ENCODE data around the gene TSEN54.

TSEN54 gene

DNA sequence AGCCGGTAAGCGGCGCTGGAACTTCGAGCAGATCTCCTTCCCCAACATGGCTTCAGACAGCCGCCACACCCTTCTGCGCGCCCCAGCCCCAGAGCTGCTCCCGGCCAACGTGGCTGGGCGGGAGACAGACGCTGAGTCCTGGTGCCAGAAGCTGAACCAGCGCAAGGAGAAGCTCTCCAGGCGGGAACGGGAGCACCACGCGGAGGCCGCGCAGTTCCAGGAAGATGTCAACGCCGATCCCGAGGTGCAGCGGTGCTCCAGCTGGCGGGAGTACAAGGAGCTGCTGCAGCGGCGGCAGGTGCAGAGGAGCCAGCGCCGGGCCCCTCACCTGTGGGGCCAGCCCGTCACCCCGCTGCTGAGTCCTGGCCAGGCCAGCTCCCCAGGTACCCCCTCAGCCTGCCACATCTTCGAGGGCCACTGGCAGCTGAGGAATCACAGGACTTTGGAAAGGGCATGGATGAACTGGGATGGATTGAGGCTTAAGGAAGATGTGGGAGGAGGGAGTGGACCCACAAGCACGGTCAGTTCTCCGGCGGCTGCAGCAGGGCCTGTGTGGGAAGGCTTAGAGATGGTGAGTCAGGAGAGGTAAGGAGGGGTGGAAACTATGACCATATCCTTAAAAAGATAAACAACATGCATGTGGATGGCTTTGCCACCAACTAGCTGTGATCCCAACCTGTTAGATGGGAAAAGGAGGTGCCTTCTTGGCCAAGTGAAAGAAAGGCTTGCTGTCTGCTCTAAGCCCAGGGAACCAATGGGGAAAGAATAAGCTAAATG lies 5.8 kb downstream of the TSEN54 start:
- DNase-seq, result no peak

DNA sequence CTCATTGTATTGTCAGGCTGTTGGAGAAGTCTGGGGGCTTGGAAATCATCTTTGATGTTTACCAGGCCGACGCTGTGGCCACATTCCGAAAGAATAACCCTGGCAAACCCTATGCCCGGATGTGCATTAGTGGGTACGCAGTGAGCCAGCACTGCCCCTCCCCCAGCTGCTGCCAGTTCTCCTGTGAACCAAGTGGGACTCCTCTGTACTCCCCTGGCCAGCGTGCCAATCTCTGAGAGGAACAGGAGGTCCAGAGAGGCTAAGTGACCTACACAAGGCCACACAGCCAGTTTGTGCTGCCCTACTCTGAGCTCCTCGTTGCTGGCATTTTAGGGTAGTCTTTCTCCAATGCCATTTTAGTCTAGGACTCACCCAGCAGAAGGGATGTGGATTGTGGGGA lies 7.3 kb downstream of the TSEN54 start:
- no peak for DNase-seq

DNA sequence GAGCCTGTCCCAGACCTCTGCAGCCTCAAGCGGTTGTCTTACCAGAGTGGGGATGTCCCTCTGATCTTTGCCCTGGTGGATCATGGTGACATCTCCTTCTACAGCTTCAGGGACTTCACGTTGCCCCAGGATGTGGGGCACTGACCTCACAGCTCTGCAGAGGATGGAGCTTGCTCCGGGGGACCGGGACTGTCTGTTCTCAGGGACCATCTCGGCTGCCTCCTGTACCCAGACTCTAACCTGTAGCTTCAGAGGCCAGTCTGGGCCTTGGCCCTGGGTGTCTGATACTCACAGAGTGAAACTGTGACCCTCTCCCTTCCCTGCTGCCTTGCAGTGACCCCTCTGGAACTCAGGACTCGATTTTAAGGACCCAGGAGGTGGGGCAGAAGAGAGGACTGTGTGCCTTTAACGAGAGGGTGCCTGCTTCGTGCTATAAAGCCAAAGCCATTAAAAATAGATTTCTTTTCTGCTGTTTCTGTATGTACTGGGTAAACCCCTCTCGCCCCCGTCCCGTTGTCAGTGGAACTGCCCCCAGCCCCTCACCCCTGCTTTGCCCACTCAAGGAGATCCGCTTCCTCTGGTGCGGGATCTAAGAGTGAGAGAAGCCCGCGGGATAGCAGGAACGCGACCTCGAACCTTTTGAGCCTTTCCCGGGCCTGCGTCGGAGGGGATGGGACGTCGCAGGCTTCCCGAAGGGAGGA lies 8.1 kb downstream of the TSEN54 start:
- DNase-seq, result no peak

DNA sequence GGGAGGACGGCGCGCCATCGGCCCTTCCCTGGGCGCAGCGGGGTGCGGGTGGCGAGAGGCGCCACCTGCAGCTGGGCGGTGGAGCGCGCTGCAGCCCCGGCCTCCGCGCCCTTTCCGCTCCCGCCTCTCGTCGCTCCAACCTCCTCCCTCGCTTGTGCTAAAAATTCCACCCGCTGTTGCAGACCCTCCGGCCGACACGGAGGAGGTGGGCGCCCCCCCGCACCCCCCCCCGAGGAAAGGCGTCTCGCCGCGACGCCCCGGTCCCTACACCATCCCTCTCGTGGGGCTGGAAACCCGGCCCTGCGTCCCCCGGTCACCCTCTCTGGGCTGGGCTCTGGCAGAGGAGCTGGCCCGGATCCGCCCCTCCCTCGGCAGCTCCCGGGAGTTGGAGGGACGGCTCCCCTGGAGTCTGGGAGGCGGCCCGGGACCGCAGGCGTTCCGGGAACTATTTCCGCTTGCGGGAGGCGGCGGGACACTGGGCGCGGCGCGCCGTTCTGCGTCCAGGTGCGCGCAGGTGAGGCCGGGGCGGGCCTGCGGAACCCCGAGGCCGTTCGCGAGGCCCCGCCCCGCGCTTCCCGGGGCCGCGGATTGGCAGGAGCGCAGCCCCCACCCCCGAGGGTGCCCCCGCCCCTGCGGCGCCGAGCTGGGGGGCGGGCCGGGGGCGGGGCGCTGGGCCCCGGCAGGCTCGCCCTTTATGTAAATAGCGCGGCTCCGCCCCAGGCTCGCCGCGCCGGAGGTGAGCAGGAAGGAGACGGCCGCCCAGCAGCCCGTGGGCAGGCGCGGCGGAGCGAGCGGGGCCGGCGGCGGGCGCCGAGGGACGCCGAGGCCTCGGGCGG lies 8.9 kb downstream of the TSEN54 start, which contains the start of gene LLGL2:
TSS of gene LLGL2 (plus strand) at position 728 of the 836 bp plus-strand sequence. CDS start 17,730 bp downstream, outside the sequence.
- DNase-seq, result peak; percentile 28 to 86 (median 60)

DNA sequence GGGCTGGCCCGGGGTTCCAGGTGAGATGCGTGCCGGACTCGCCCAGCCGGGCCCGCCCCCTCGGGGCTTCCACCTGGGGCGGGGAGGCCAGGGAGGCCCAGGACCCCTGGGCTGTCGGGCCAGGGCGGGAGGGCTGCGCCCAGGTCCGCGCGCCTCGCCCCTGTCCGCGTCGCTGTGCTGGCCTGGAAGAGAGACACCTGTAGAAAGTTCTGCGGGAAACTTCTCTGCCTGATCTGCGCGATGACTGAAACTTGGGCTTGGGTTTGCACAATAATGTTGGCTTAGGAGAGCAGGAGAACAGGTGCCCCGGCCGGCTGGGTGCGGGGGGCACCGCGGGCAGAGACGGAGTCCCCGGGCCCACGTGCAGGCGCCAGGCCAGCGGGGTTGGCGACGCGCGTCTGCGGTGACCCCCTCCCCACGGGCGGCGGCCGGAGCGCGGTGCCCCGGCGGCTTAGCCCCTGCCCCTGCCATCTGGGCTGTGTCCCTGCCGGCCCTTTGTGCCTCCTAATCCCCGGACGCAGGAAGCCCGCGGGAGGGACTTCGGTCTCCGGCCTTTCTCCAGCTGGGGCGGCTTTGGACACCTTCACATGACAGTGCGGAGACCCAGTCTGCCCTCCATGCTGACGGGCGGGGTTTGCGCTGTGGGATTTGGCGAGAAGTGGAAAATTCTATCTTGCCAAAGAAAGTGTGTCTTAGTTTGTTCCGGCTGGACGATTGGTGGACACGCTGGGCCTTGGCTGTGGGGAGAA lies 9.7 kb downstream of the TSEN54 start:
- no peak for DNase-seq

DNA sequence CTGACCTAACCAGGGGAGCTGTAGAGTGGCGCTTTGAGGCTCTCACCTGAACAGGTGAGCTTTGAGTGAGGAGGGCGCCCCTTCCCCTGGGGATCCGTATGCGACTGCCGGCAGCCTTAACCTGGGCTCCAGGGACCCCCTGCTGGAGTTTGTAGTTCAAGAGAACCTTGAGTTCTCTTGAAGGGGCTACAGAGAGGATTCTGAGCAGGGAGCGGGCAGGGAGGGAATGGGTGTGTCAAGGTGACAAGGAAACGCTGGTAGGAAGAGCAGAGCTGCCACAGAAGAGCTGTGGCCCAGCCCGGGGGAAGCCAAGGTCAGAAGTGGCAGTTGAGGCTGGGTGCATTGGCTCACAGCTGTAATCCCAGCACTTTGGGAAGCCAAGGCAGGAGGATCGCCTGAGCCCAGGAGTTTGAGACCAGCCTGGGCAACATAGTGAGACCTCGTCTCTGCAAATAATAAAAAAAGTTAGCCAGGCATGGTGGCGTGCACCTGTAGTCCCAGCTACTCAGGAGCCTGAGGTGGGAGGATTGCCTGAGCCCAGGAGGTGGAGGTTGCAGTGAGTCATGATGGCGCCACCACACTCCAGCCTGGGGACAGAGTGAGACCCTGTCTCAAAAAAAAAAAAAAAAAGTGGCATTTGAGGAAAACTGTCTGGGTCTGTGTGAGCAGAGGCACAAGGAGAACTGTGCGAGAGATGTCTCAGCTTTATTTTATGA lies 10.4 kb downstream of the TSEN54 start:
- DNase-seq, result no peak

DNA sequence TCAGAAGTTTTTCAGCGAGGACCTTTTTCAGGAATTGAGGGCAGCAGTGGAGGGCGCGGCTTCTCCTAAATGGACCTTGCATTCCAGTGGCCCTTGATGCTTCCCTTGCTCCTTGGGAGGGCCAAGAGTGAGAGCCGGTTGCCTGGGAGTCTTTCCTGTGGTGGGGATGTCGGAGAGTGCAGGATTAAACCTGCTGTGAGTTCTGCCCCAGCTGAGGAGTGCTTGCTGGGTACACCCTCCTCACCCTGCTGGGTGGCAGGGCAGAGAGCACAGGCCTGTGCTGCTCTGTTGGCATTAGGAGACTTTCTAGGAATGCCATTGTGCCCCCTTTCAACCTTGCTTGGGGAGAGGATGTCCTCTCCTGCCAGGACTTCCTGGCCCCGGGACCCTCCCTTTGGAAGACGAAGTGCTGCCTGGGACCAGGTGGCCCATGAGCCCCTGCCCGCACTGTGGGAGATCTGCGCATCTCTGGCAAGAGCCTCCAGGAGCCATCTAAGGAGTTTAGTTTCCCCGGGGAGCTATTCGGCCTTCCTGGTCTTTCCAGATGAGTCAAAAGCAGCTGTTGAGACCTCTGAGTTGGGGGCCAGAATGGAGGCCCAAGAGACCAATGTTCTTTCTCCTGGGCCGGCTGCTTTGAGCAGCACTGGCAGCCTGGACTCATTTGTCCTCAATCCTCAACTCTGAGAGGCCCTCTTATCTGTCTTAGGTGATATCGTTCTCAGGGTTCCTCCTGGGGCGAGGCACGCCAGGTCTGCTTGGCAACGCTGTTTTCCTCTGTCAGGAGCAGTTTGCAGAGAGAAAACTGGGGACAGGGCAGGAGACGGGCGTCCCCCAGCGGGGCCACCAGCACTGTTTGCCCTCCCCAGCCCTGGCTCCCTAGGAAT lies 14.8 kb downstream of the TSEN54 start:
- no peak for DNase-seq

DNA sequence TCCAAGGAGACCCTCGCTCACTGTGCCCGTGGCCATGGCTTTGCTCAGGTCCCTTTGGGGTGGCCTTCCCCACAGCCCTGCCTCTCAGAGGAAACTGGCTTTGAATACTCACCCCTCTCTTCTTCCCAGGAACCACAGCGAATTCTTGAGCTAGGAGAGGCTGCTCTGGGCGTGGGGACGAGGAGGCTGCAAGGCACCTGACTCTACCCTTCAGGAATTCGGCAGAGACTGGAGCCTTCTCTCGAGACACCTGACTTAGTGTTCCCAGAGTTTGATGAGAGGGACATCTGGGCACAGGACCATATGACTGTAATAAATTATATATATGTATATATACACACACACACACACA lies 15.4 kb downstream of the TSEN54 start:
- no peak for DNase-seq

DNA sequence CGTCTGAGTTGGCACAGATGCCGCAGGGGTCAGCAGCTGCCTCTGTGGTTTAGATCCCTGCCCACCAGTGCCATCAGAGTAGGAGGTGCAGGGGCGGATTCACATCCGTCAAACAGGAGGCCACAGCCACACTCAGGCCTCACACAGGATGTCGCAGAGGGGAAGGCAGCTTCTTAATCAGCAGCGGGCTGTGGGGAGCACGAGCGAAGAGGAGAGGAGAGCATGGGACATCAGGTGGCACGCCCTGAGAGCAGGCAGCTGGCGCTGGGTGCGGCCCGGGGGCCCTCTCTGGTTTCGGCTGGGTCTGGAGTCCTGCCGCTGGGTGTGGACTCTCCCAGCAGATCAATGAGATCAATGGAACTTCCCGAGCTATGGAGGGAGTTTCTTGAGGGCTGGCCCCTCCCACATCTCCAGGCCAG lies 18.8 kb downstream of the TSEN54 start:
- DNase-seq, result peak in 2 of 4 experiments; percentile 17 to 24

DNA sequence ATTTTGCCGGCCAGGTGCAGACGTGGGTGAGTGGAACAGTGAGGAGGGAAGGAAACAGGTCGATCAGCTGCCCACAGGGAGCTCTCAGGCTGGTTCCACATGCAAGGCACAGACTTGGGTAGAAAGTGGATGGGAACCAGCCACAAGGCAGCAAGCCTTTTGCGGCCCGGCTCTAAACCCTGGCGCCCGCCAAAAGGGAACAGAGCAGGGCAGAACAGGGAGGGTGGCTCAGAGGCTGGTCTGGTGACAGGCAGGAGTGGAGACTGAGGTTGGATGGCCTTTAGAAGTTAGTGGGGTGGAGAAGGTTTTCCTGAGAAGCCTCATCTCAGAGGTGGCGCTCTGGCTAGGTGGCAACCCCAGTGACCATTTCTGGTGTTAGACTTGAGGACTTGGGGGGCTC lies 19.5 kb downstream of the TSEN54 start:
- DNase-seq, result no peak

DNA sequence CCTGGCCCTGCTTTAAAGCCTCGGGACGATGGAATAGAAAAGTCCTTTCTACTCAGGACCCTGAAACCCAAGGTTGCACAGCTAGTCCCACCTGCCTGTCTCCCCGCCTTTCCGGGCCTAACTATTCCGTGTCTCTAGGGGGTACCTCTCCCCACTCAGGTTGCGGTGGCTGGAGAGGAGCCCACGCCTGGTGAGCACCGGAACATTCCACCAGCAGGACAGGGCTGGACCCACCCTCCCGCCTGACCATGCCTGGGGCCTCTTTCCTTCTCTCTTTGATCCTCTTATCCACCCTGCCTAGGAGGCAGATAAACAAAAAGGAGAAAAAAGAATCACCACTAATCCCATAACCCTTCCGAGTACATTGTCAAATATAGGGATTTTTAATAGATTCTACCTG lies 20.0 kb downstream of the TSEN54 start:
- DNase-seq, result no peak

DNA sequence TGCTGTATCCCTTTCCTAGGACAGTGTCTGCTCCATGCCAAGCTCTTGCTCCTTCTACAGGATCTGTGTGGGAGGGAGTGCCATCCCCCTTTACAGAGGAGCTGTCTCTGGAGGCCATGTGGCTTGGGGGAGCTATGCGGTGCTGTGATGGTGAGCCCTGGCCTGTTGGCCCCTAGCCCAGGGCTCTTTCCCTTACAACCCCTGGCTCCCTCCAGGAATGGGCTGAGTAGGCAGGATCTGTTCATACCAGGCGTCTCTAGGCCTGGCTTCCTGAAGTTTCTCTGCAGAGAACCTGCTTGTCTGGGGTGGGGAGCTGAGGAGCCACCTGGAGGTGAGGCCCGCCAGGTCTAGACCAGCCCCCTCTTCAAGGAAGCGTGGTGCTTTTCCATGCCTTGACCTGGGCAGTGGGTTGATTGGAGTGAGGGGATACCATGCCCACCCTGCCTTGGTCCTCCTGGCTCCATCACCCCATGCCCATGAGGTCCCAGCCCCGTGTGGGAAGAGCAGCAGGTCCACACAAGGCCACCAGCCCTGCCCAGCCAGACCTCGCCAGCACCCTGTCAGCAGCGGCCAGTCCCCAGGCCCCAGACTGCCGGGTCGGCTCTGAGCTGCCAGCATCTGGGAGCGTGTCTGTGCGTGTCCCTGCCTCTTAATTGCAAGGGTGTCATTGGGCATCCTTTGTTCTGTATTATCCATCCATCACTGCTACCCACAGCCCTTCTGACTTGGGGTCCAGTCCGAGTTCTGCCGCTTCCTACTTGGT lies 23.8 kb downstream of the TSEN54 start:
- DNase-seq, result no peak

DNA sequence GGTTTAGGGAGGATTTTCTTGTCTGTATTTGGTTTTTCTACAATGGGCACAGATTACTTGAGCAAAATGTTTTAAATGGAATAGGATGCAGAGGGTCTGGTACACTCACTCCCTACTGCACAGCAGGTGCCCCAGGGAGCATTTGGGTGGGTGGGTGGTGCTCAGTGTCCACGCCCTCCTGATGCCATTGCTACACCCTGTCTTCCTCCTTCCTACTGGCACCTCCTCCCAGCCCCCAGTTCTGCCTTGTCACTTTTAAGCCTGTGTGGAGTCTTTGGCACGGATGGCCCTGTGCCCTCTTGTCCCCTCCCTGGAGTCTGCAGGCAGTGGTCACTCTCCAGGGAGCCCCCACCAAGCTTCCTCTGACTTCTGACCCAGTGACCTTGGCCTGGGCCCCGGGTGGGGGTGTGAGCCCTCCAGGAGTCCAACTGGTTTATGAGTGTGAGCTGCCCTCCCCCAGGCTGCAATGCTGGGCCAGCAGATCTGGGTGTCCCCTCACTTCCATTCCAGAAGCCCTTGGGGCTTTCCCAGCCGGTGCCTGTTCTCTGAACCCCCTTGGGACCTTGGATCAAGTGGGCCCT lies 24.7 kb downstream of the TSEN54 start:
- DNase-seq, result no peak

DNA sequence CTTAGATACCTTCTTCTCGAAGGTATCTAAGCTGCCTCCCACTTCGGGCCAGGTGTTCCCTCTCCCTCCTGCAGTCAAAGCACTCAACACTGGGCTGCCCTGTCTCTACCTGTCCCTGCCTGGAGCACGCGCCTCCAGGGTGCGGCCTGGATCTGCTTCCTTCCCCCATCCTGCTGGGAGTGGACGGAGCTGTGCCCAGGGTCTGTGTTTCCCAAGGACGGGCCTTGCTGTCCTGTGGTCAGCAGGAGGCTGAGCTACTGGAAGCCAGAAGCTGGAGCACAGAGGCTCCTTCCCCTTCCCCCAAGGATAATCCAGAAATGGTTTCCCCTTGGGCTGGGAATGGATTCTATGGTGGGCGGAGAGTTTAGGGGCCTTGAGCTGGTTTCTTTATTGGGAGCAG lies 25.9 kb downstream of the TSEN54 start:
- DNase-seq, result no peak

DNA sequence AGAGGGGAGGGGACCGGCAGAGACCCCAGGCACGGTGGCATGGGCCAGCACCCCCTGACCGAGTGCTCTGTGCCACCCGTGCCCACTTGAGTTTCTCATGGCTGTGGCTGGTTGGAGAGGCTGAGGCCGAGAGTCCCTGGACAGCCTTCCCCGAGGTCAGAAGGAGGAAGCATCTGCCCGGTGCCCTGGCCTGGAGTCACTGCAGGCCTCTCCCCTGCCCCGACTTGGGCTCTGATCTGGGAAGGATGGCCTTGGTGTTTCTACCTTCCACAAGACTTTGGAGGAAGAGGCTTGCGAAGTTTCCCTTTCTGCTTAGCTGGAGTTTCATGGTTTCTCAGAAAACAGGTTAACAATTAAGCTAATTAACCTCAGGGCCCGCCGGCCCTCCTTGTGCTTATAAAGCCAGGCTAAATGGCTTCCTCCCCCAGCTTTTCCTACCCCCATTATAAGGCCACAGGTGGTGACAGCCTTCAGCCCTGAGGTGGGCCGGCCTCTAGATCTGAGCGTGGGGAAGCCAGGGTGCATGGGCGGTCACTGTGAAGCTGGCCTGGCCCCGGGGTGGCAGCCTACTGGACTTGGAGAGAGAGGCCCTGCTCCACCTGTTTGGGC lies 26.5 kb downstream of the TSEN54 start:
- DNase-seq, result no peak

DNA sequence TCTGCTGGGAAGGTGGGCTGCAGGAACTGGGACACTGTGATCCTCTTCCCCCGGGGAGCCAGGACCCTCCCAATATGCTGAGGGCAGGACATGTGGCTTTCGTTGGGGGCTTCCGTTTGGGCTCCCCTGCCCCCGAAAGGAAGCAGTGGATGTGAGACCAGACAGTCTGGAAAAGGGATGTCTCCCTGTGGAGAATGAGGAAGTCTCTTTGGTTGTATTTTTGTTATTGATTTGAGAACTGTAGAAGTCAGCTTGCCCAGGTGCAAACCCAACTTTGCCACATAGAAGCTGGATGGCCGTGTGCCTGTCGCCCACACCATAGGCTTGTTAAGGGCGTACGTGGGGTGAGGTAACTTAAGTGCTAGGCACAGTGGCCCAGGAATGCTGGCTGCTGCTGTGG lies 27.9 kb downstream of the TSEN54 start:
- no peak for DNase-seq

DNA sequence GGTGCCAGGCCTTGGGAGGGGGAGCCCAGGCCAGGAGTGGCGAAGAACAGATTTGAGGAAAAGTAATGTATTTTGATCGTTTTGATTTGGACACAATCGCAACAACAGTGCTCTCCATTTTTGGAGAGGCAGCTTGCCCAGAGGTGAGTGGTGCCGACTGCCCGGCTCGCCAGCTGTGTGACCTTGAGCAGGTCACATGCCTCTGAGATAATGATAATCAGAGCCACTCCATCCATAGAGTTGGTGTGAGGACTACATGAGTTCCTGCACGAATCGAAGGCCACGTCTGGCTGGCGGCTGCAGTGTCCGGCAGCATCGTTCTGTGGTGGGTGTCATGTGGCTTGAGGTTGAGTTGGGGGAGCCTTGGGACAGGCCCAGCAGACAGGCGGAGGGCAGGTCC lies 29.9 kb downstream of the TSEN54 start:
- DNase-seq, result no peak

DNA sequence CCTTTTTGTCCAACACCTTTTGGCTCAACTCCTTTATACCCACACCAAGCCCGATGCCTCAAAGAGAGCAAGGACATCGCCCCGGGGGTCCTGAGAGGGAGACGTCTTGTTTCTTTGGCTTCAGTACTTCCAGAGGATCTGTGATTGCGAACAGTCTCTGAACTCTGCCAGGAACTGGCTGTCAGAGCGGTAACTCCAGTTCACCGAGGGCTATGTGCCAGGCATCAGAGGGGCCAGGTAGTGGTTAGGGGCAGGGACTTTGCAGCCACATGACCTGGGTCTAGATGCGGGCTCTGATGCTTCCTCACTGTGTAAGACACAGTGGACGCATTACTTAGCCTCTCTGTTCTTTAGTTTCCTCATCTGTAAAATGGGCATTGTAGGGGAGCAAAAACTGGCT lies 30.8 kb downstream of the TSEN54 start:
- DNase-seq, result no peak

DNA sequence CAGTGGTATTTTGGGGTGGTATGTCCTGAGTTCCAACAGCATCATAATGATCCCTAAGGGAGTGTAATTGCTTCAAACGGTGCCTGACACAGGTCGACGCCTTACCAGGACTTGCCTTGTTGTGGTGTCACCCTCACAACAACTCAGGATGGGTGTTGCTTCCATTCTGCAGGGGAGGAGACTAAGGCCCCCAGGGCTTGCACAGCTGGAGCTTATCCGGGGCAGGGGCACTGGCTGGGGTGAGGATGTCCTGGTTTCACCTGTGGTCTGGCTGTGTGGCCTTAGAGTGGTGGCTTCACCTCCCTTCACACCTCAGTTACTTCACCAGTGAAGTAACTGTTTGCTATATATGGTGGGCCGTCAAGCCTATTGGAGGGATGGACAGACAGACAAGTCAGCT lies 32.5 kb downstream of the TSEN54 start:
- no peak for DNase-seq
